Panc1 (cell line): Measurements from ENCODE around the gene RAD51C. TPM values are rescaled to one million over a fixed set of nuclear protein-coding genes. Genes with fewer than 3 reads are reported as not detected.
"Not testable (repeated sequence)": the region's sequence is repeated elsewhere in the genome, so short reads cannot be mapped to it uniquely, and the experiment has no call there.

Source experiments
- ATAC-seq: fragments of 200-7000 bp; cut with Tn5 transposase; 2 replicates; pipeline ENCODE4 v1.9.1; 2020; ENCODE audit warnings: mild to moderate bottlenecking, moderate library complexity
- BruUV-seq: library from RNA; stranded (reverse); fragments of 400-500 nt; replicated peaks from 2 replicates; lab custom pipeline; 2021; lab: Mats Ljungman, UMichigan
- CTCF ChIA-PET: fragments of 300-600 bp; sonication (Branson Sonifier 250); formaldehyde crosslinking; loops from one replicate; lab custom pipeline; 2022; ENCODE audit warnings: antibody characterized with exemption; lab: Charles Lee
- POLR2A ChIA-PET: fragments of 300-600 bp; sonication (Branson Sonifier 250); formaldehyde crosslinking; loops from one replicate; lab custom pipeline; 2022; ENCODE audit warnings: antibody characterized with exemption; lab: Charles Lee
- DNase-seq: peaks from one replicate; pipeline ENCODE4 v3.0.0-alpha.2; 2010; ENCODE audit warnings: low read depth, low spot score
- H3K27ac ChIP-seq: 2 replicates; pipeline ENCODE4 v1.5.1; 2011; ENCODE audit warnings: mild to moderate bottlenecking, low read length, inconsistent platforms
- H3K27me3 ChIP-seq: fragments of 200-500 bp; sonication (Bioruptor generic); 2 replicates; pipeline ENCODE4 v1.6.0; 2014; ENCODE audit warnings: low read length, inconsistent platforms; ENCODE audit not compliant: control insufficient read depth, insufficient read depth
- H3K36me3 ChIP-seq: fragments of 200-500 bp; sonication (Bioruptor generic); 2 replicates; pipeline ENCODE4 v1.5.1; 2014; ENCODE audit warnings: inconsistent platforms, mild to moderate bottlenecking, low read length, moderate library complexity; ENCODE audit not compliant: control insufficient read depth, insufficient read depth
- H3K4me1 ChIP-seq: 2 replicates; pipeline ENCODE4 v1.5.1; 2011; ENCODE audit warnings: inconsistent platforms, mild to moderate bottlenecking, low read length, moderate library complexity; ENCODE audit not compliant: control insufficient read depth, insufficient read depth
- H3K4me3 ChIP-seq, 2 experiments: 2 replicates each; pipeline ENCODE4 v1.5.1; 2011 to 2012; ENCODE audit warnings: low read depth in 2 of 2, low read length in 2 of 2, mild to moderate bottlenecking in 2 of 2, inconsistent platforms in 1 of 2, moderate library complexity in 1 of 2
- H3K9me3 ChIP-seq: fragments of 200-500 bp; sonication (Bioruptor generic); 2 replicates; pipeline ENCODE4 v1.5.1; 2014; ENCODE audit warnings: low read depth, mild to moderate bottlenecking, inconsistent platforms, low read length, moderate library complexity; ENCODE audit not compliant: control insufficient read depth, insufficient read depth
- CTCF ChIP-seq: fragments of 450-650 bp; IDR thresholded peaks from 2 replicates; pipeline ENCODE4 v1.5.1; 2017; ENCODE audit warnings: mild to moderate bottlenecking
- POLR2AphosphoS5 ChIP-seq: IDR thresholded peaks from 2 replicates; pipeline ENCODE4 v1.6.1; 2012; ENCODE audit warnings: mild to moderate bottlenecking, low read depth, low read length, moderate library complexity
- REST ChIP-seq, 2 experiments: IDR thresholded peaks; 2 replicates each; pipeline ENCODE4 v1.6.1; 2011 to 2012; ENCODE audit warnings: low read depth in 2 of 2, control low read depth in 1 of 2, low read length in 1 of 2, mild to moderate bottlenecking in 1 of 2, moderate library complexity in 1 of 2; ENCODE audit not compliant: insufficient read depth in 1 of 2
- SIN3A ChIP-seq: IDR thresholded peaks from 2 replicates; pipeline ENCODE4 v1.6.1; 2012; ENCODE audit warnings: low read depth, mild to moderate bottlenecking, low read length, moderate library complexity, borderline replicate concordance; ENCODE audit not compliant: insufficient read depth
- TCF7L2 ChIP-seq: IDR thresholded peaks from 2 replicates; pipeline ENCODE4 v1.6.1; 2011; ENCODE audit warnings: mild to moderate bottlenecking, low read depth, low read length, inconsistent platforms
- in situ Hi-C: cut with HindIII; loops from 2 replicates; pipeline ENCODE4 v1.10.0; 2016; ENCODE audit warnings: low sequenced_read_pairs, low pct_unique_long_range_greater_than_20kb
- intact Hi-C: fragments of 100-400 bp; cut with micrococcal nuclease; formaldehyde crosslinking; loops from one replicate; pipeline ENCODE4 v1.10.0; 2022; ENCODE audit not compliant: unreplicated experiment
- total RNA-seq: library from RNA; stranded (reverse); gene quantifications from one replicate; pipeline ENCODE4 v1.2.1, GENCODE V29; 2021; ENCODE audit not compliant: unreplicated experiment

Gene RAD51C
- total RNA-seq, 1 experiment from 2014 or later, result 19.9 TPM

GRCh38 chr17:58688521-58688920 is 3.9 kb upstream of the RAD51C start:
- BruUV-seq, result no TSS peak
- in situ Hi-C loops (no loop called here), intact Hi-C loops (no loop called here)
- ChIA-PET CTCF (no interaction called here), POLR2A (no interaction called here)
- no peak overlapping the region for H3K27ac ChIP-seq
- H3K4me3 ChIP-seq, result no peak overlapping the region
- H3K27me3 ChIP-seq, result no peaks in the 10 kb centered on the region
- DNase-seq (no peak), ATAC-seq (no peak)
- H3K9me3 ChIP-seq, result no peaks in the 10 kb centered on the region
- no peak for TF ChIP-seq REST (IDR thresholded peaks at IDR 0.05; ENCODE audit: insufficient read depth in 1 of 2, low read depth in 2 of 2, low read length in 1 of 2)
- TF ChIP-seq POLR2AphosphoS5, result no peak
- no peak for TF ChIP-seq TCF7L2
- no peak for TF ChIP-seq SIN3A
- TF ChIP-seq CTCF, result no peak
- H3K36me3 ChIP-seq, result peaks cover 6% of the 10 kb centered on the region; the same call in 1 of the 2 replicates
- H3K4me1 ChIP-seq, result peaks cover 3% of the 10 kb centered on the region

GRCh38 chr17:58690033-58690432 is 2.4 kb upstream of the RAD51C start:
- H3K9me3 ChIP-seq, DNase-seq, ATAC-seq, H3K4me1 ChIP-seq, in situ Hi-C loops, POLR2A ChIA-PET, H3K36me3 ChIP-seq, CTCF ChIA-PET, H3K4me3 ChIP-seq, H3K27me3 ChIP-seq, H3K27ac ChIP-seq, intact Hi-C loops, BruUV-seq: not testable (repeated sequence)

GRCh38 chr17:58691701-58692238 is 632 bp upstream of the RAD51C start, which contains the start of gene TEX14:
Gene TEX14, minus strand, starts transcription at chr17:58692045. Its CDS starts 40,044 bp downstream, at chr17:58652001.
- CTCF ChIA-PET, result no interaction called here

More at GRCh38 chr17:58691701-58692238, 632 bp upstream of the RAD51C start, which contains the start of gene TEX14:
- in situ Hi-C loops (no loop called here), intact Hi-C loops (no loop called here)
- ATAC-seq, result no peak
- DNase-seq, result no peak
- POLR2A ChIA-PET, result interaction anchor here (0.6 to 1.2 kb wide), 3 partner anchors 51 to 173 kb away, joined by 3 to 6 read pairs (median 4); no protein-coding TSS in a partner anchor
- peaks cover 3% of the 10 kb centered on the region for H3K4me1 ChIP-seq
- peak within 1 kb of the TSS; percentile 91 for H3K27ac ChIP-seq
- TF ChIP-seq TCF7L2 (no peak), CTCF (no peak), SIN3A (no peak), REST (IDR thresholded peaks at IDR 0.05; ENCODE audit: insufficient read depth in 1 of 2, low read depth in 2 of 2, low read length in 1 of 2) (no peak), POLR2AphosphoS5 (no peak)
- H3K27me3 ChIP-seq, result no peaks in the 10 kb centered on the region
- peaks cover 6% of the 10 kb centered on the region for H3K36me3 ChIP-seq
- H3K4me3 ChIP-seq, result peak within 1 kb of the TSS; percentile 68 to 88
- H3K9me3 ChIP-seq, result no peaks in the 10 kb centered on the region
- no TSS peak for BruUV-seq
